HEK293 (cell line): ENCODE results near the gene LLGL1.

Experiments
- BCL6B ChIP-seq: fragments of 450-650 bp; formaldehyde crosslinking; IDR thresholded peaks from 2 replicates; pipeline ENCODE4 v1.5.1; 2017; ENCODE audit warnings: missing biosample characterization, missing genetic modification characterization
- CTCF ChIP-seq: fragments of 450-650 bp; formaldehyde crosslinking; IDR thresholded peaks from 2 replicates; pipeline ENCODE4 v1.5.1; 2016; ENCODE audit warnings: missing biosample characterization, missing genetic modification characterization
- EGR2 ChIP-seq: fragments of 450-650 bp; formaldehyde crosslinking; IDR thresholded peaks from 2 replicates; pipeline ENCODE4 v1.5.1; 2016; ENCODE audit warnings: low read depth, missing biosample characterization, missing genetic modification characterization
- FEZF1 ChIP-seq: fragments of 450-650 bp; formaldehyde crosslinking; IDR thresholded peaks from 2 replicates; pipeline ENCODE4 v1.5.1; 2016; ENCODE audit warnings: missing biosample characterization, missing genetic modification characterization
- GLIS1 ChIP-seq: fragments of 450-650 bp; formaldehyde crosslinking; IDR thresholded peaks from 2 replicates; pipeline ENCODE4 v1.5.1; 2016; ENCODE audit warnings: missing biosample characterization, missing genetic modification characterization
- HOXC10 ChIP-seq: sonication (generic); formaldehyde crosslinking; IDR thresholded peaks from 2 replicates; pipeline ENCODE4 v1.8.1; 2023; ENCODE audit warnings: mild to moderate bottlenecking, missing genetic modification reagents
- MZF1 ChIP-seq: fragments of 450-650 bp; formaldehyde crosslinking; IDR thresholded peaks from 2 replicates; pipeline ENCODE4 v1.5.1; 2017; ENCODE audit warnings: missing biosample characterization, missing genetic modification characterization, borderline replicate concordance
- OSR2 ChIP-seq: fragments of 450-650 bp; formaldehyde crosslinking; IDR thresholded peaks from 2 replicates; pipeline ENCODE4 v1.5.1; 2016; ENCODE audit warnings: missing biosample characterization, missing genetic modification characterization
- REPIN1 ChIP-seq: fragments of 450-650 bp; formaldehyde crosslinking; IDR thresholded peaks from 2 replicates; pipeline ENCODE4 v1.5.1; 2017; ENCODE audit warnings: missing biosample characterization, missing genetic modification characterization, low read depth
- SCRT1 ChIP-seq: fragments of 450-650 bp; formaldehyde crosslinking; IDR thresholded peaks from 2 replicates; pipeline ENCODE4 v1.5.1; 2016; ENCODE audit warnings: missing biosample characterization, missing genetic modification characterization, borderline replicate concordance
- SCRT2 ChIP-seq: fragments of 450-650 bp; formaldehyde crosslinking; IDR thresholded peaks from 2 replicates; pipeline ENCODE4 v1.5.1; 2016; ENCODE audit warnings: missing biosample characterization, missing genetic modification characterization
- TRIM28 ChIP-seq: IDR thresholded peaks from 2 replicates; pipeline ENCODE4 v1.6.1; 2011; ENCODE audit warnings: low read length, control low read depth, borderline replicate concordance
- YY2 ChIP-seq: fragments of 450-650 bp; formaldehyde crosslinking; IDR thresholded peaks from 2 replicates; pipeline ENCODE4 v1.5.1; 2016; ENCODE audit warnings: missing biosample characterization, missing genetic modification characterization
- ZBTB17 ChIP-seq: fragments of 450-650 bp; formaldehyde crosslinking; IDR thresholded peaks from 2 replicates; pipeline ENCODE4 v1.5.1; 2016; ENCODE audit warnings: missing biosample characterization, missing genetic modification characterization
- ZBTB7A ChIP-seq: fragments of 450-650 bp; formaldehyde crosslinking; IDR thresholded peaks from 2 replicates; pipeline ENCODE4 v1.5.1; 2016; ENCODE audit warnings: low read depth, missing biosample characterization, missing genetic modification characterization
- ZNF114 ChIP-seq: fragments of 450-650 bp; formaldehyde crosslinking; IDR thresholded peaks from 2 replicates; pipeline ENCODE4 v1.5.0; 2017; ENCODE audit warnings: missing biosample characterization, missing genetic modification characterization
- ZNF132 ChIP-seq: fragments of 450-650 bp; formaldehyde crosslinking; IDR thresholded peaks from 2 replicates; pipeline ENCODE4 v1.5.1; 2017; ENCODE audit warnings: missing biosample characterization, missing genetic modification characterization, borderline replicate concordance
- ZNF155 ChIP-seq: fragments of 450-650 bp; formaldehyde crosslinking; IDR thresholded peaks from 2 replicates; pipeline ENCODE4 v1.5.1; 2016; ENCODE audit warnings: missing biosample characterization, missing genetic modification characterization
- ZNF19 ChIP-seq: fragments of 450-650 bp; formaldehyde crosslinking; IDR thresholded peaks from 2 replicates; pipeline ENCODE4; 2016; ENCODE audit warnings: missing biosample characterization, missing genetic modification characterization, low read depth
- ZNF214 ChIP-seq: fragments of 450-650 bp; formaldehyde crosslinking; IDR thresholded peaks from 2 replicates; pipeline ENCODE4 v1.5.1; 2017; ENCODE audit warnings: missing biosample characterization, mild to moderate bottlenecking, missing genetic modification characterization, borderline replicate concordance
- ZNF274 ChIP-seq, 2 experiments: fragments of 200-500 bp in 1 of 2; fragments of 450-650 bp in 1 of 2; sonication (Bioruptor generic) in 1 of 2; formaldehyde crosslinking in 1 of 2; IDR thresholded peaks; 2 replicates each; pipeline versions ENCODE4 v1.5.1 to v1.6.1; 2014 to 2016; ENCODE audit warnings: borderline replicate concordance in 1 of 2, inconsistent platforms in 1 of 2, low read length in 1 of 2, missing biosample characterization in 1 of 2, missing genetic modification characterization in 1 of 2
- ZNF335 ChIP-seq: fragments of 450-650 bp; formaldehyde crosslinking; conservative IDR thresholded peaks from 2 replicates; pipeline ENCODE4 v1.5.1; 2016; ENCODE audit warnings: missing biosample characterization, missing genetic modification characterization
- ZNF341 ChIP-seq: fragments of 450-650 bp; formaldehyde crosslinking; IDR thresholded peaks from 2 replicates; pipeline ENCODE4; 2016; ENCODE audit warnings: low read depth, missing biosample characterization, missing genetic modification characterization
- ZNF416 ChIP-seq: fragments of 450-650 bp; formaldehyde crosslinking; IDR thresholded peaks from 2 replicates; pipeline ENCODE4 v1.5.1; 2016; ENCODE audit warnings: missing biosample characterization, missing genetic modification characterization
- ZNF449 ChIP-seq: fragments of 450-650 bp; formaldehyde crosslinking; IDR thresholded peaks from 2 replicates; pipeline ENCODE4 v1.5.1; 2017; ENCODE audit warnings: missing biosample characterization, mild to moderate bottlenecking, missing genetic modification characterization, moderate library complexity
- ZNF473 ChIP-seq: fragments of 450-650 bp; formaldehyde crosslinking; IDR thresholded peaks from 2 replicates; pipeline ENCODE4 v1.5.1; 2017; ENCODE audit warnings: missing biosample characterization, missing genetic modification characterization
- ZNF501 ChIP-seq: fragments of 450-650 bp; formaldehyde crosslinking; IDR thresholded peaks from 2 replicates; pipeline ENCODE4 v1.5.1; 2016; ENCODE audit warnings: missing biosample characterization, missing genetic modification characterization
- ZNF529 ChIP-seq: fragments of 450-650 bp; formaldehyde crosslinking; IDR thresholded peaks from 2 replicates; pipeline ENCODE4 v1.5.1; 2017; ENCODE audit warnings: missing genetic modification characterization, missing biosample characterization; ENCODE audit not compliant: insufficient replicate concordance
- ZNF558 ChIP-seq: fragments of 450-650 bp; formaldehyde crosslinking; IDR thresholded peaks from 2 replicates; pipeline ENCODE4 v1.5.1; 2016; ENCODE audit warnings: missing biosample characterization, missing genetic modification characterization
- ZNF560 ChIP-seq: fragments of 450-650 bp; formaldehyde crosslinking; IDR thresholded peaks from 2 replicates; pipeline ENCODE4 v1.5.1; 2017; ENCODE audit warnings: missing biosample characterization, missing genetic modification characterization, borderline replicate concordance
- ZNF623 ChIP-seq: fragments of 450-650 bp; formaldehyde crosslinking; IDR thresholded peaks from 2 replicates; pipeline ENCODE4 v1.5.1; 2016; ENCODE audit warnings: missing biosample characterization, missing genetic modification characterization
- ZNF747 ChIP-seq: fragments of 450-650 bp; formaldehyde crosslinking; IDR thresholded peaks from 2 replicates; pipeline ENCODE4 v1.5.1; 2016; ENCODE audit warnings: missing biosample characterization, missing genetic modification characterization
- ZNF777 ChIP-seq: fragments of 450-650 bp; formaldehyde crosslinking; IDR thresholded peaks from 2 replicates; pipeline ENCODE4 v1.5.1; 2017; ENCODE audit warnings: missing biosample characterization, missing genetic modification characterization, borderline replicate concordance
- ZNF791 ChIP-seq: fragments of 450-650 bp; formaldehyde crosslinking; IDR thresholded peaks from 2 replicates; pipeline ENCODE4 v1.5.1; 2016; ENCODE audit warnings: missing biosample characterization, missing genetic modification characterization
- ZNF792 ChIP-seq: fragments of 450-650 bp; formaldehyde crosslinking; IDR thresholded peaks from 2 replicates; pipeline ENCODE4 v1.5.1; 2016; ENCODE audit warnings: missing biosample characterization, missing genetic modification characterization
- TF ChIP-seq, protein P1 (sequence below): fragments of 450-650 bp; formaldehyde crosslinking; IDR thresholded peaks from 2 replicates; pipeline ENCODE4 v1.5.1; 2017; ENCODE audit warnings: missing biosample characterization, missing genetic modification characterization

LLGL1 gene

DNA sequence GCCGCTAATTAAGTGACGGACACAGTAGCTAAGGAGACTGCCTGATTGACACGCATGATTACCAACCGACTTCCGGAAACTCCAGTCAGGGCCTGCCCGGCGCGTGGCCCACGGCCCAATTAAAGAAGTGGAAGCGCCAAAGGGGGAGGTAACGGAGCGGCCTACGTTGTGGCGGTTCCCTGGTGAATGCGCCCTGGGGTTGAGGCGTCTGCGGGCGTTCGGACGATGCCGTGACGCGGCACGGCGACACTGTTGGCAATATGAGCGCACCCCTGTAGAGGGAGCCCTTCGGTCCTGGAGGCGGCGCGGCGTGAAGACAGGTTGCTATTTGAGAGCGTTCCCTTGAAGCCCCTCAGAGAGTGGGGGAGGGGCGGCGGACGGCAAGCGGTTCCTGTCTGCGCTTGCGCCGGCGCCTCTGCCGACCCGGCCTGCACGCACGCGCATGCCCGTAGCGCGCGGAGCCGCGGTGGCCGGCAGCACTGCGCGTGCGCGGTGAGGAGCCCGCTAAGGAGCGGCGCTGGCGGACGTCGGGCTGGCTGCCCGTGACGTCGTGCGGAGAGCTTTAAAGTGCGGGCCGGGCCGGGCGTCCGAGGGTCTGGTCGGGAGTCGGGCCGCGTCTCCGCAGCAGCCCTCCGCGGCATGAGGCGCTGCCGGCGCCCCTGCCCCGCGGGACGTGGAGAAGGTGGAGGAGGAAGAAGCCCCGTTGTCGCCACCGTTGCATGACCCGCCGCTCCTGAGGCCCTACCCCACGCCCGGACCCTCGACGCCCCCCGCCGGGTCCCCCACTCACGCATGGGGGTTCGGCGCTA, 41.9 kb upstream of the LLGL1 start, which contains the start of gene ALKBH5 (continued):
- TF ChIP-seq HOXC10 (CRISPR knock-in tag) (0 out of 2 replicates have a peak, but pooled peaks have one; percentile 51), ZNF19 (tag by site-specific recombination) (no peak), SCRT1 (tag by site-specific recombination) (no peak), TRIM28 (no peak), ZBTB17 (tag by site-specific recombination) (no peak; the same call in none of the 2 replicates), ZNF558 (tag by site-specific recombination) (no peak), ZBTB7A (tag by site-specific recombination) (peak; percentile 93), ZNF341 (tag by site-specific recombination) (peak; percentile 98), ZNF529 (no peak), ZNF416 (tag by site-specific recombination) (no peak), YY2 (tag by site-specific recombination) (peak; percentile 65), ZNF335 (tag by site-specific recombination) (peak; percentile 92), ZNF155 (no peak), GLIS1 (no peak), ZNF777 (tag by site-specific recombination) (peak; percentile 75; the same call in 1 of the 2 replicates), ZNF560 (tag by site-specific recombination) (no peak), ZNF792 (tag by site-specific recombination) (no peak), ZNF214 (tag by site-specific recombination) (no peak), CTCF (peak; percentile 83), REPIN1 (tag by site-specific recombination) (no peak), ZNF747 (tag by site-specific recombination) (no peak), MZF1 (tag by site-specific recombination) (no peak), ZNF501 (tag by site-specific recombination) (0 out of 2 replicates have a peak, but pooled peaks have one; percentile 14), SCRT2 (tag by site-specific recombination) (no peak), ZNF274 (IDR thresholded peaks at IDR 0.05; ENCODE audit: low read length) (no peak), ZNF274 (tag by site-specific recombination; IDR thresholded peaks at IDR 0.05; ENCODE audit: borderline replicate concordance) (no peak), OSR2 (peak; percentile 94), ZNF473 (no peak), ZNF114 (no peak), EGR2 (tag by site-specific recombination) (peak; percentile 18; the same call in 1 of the 2 replicates), ZNF449 (tag by site-specific recombination) (no peak), ZNF623 (tag by site-specific recombination) (no peak), ZNF791 (tag by site-specific recombination) (no peak), FEZF1 (tag by site-specific recombination) (no peak), BCL6B (no peak), ZNF132 (no peak)
- TF ChIP-seq, protein P1, sequence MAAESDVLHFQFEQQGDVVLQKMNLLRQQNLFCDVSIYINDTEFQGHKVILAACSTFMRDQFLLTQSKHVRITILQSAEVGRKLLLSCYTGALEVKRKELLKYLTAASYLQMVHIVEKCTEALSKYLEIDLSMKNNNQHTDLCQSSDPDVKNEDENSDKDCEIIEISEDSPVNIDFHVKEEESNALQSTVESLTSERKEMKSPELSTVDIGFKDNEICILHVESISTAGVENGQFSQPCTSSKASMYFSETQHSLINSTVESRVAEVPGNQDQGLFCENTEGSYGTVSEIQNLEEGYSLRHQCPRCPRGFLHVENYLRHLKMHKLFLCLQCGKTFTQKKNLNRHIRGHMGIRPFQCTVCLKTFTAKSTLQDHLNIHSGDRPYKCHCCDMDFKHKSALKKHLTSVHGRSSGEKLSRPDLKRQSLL (tag by site-specific recombination): no peak
